Astrocyte of the hippocampus (primary cell): ENCODE measurements around the gene MZT2A.
"Not testable (repeated sequence)": the region's sequence is repeated elsewhere in the genome, so short reads cannot be mapped to it uniquely, and the experiment has no call there.

ENCODE experiments used
- DNase-seq: peaks from one replicate; pipeline ENCODE4 v3.0.0; 2011; ENCODE audit warnings: low read depth, low spot score

The MZT2A gene, protein sequence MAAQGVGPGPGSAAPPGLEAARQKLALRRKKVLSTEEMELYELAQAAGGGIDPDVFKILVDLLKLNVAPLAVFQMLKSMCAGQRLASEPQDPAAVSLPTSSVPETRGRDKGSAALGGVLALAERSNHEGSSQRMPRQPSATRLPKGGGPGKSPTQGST

DNA sequence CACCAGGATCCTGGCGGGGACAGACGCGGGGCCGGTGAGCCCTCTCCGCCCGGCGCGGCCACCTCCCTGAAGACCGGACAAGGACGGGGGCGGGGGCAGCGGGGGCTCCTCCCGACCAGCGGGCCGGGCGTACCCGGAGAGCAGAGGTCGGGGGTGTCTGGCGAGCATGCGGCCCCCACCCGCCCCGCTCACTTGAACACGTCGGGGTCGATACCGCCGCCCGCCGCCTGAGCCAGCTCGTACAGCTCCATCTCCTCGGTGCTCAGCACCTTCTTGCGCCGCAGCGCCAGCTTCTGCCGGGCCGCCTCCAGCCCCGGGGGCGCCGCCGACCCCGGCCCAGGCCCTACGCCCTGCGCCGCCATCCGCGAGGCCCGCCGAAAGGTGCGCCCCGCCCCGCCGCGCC is at the start of gene MZT2A:
Gene MZT2A (minus strand): TSS at position 383 of the 403 bp plus-strand sequence. CDS start 21 bp downstream, at position 362.
- DNase-seq = not testable (repeated sequence)

DNA sequence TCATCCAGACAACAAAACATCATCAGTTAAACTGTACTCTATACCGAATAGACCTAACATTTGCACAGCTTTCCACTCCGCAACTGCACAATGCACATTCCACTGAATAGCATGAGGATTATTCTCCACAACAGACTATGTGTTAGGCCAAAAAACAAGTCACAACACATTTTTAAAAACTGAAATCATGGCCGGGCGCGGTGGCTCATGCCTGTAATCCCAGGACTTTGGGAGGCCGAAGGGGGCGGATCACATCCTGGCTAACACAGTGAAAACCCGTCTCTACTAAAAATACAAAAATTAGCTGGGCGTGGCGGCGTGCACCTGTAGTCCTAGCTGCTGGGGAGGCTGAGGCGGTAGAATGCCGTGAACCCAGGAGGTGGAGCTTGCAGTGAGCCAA is 46.7 kb upstream of the MZT2A start:
- not testable (repeated sequence) for DNase-seq

DNA sequence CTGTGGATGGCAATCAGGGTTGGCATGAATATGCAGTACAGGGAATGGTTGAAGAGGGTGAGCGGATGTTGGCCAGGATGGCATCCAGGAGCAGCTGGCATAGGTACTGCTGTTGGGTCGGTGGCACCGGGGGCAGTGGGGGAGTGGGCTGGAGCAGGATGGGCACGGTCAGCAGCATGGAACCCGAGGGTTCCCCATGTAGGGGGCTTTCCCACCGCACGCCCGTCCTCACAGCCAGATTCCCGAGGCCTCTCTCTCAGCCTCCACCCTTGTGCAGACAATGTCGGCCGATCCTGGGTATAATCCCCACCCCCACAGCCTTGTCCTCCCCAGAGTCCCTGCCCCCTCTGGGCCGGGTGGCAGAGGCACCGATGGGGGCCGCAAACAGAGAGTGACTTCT is 44.6 kb upstream of the MZT2A start:
- DNase-seq = not testable (repeated sequence)

DNA sequence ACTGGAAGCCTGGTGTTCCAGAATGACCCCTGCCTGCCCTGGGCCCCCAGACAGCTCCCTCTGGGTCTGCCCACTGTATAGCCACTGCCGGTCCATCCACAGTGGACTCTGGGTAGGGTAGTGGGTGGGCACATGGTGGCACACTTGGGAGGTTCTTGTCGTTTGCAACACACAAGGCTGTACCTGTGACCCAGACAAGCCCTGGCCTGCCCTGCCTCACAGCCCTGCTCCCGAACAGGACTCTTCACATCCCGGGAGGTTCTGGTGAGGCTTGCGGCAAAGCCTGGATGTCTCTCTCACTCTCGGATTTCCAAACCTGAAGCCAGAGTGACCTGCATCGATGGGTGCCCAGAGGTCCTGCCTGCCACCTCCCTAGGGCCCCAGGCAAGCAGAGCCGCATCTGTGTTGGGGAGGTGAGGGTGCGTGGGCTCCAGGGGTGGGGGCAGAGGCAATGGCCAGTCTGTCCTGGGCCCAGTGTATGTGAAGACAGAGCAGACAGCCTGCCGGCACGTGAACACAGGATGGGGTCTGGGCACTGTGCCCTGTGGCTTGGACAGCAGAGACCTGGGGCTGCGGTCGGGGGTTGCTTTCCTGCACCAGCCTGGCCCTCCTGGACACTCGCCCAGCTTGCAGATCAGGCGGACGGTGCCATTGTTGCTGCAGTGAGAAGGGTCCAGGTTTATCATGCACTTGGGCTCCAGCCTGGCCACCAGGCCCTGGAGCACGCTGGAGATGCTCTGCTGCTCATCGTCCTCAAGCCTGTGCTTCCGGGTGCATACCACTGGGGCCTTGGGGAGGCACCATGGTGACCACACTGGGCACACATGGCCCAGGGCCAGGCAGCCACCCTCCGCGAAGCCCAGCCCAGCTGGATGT is 44.0 kb upstream of the MZT2A start:
- peak; percentile 72 for DNase-seq

DNA sequence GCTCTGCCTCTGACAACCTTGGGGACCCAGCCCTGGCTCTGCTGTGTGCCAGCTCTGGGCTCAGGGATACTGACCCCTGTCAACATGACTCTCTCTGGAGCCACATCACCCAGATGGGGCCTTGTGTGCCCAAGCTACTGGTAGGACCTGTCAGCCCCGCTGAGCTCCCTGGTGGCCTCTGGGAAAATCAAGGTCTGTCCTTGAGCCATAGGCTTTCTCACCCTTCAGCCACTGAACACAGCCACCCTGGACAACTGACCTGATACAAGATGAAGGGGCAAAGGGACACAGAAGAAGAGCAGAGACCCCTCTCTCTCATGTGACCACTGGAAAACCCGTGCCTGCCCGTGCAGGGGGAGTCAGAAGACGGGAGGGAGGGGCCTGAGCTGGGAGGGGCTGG is 43.3 kb upstream of the MZT2A start:
- no peak for DNase-seq

DNA sequence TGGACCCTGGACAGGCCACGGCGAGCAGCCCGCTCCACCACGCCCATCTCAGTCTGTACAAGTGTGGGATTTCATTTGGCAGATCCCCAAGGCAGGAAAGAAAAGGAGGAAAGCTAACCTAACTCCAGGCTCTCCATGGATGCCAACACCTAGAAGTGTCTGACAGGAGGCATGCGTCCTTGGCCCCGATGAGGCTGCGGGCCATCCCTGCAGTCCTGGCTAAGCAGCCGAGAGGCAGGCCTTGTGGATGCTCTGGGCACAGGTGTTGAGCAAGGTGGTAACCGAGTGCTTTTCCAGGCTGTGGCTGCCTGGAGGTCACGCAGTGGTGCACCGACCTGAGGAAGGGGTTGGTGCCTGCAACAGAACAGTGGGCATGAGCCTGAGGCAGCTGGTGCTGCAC is 42.8 kb upstream of the MZT2A start:
- not testable (repeated sequence) for DNase-seq

DNA sequence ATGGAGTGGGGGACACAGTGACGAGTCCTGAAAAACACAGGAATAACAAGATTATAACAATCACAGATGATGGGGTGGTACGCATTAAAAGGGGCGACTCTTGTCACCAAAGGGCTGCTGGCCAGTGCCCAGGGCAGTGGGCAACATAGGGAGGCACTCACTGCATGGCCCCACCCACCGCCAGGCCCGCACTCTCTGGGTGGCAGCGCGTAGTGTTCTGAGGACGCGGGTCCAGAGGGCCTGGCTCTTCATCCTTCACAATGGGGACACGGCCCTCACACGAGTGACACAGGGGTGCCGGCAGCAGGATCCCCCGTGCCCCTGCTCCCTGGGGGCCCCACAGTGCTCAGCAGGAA is 42.1 kb upstream of the MZT2A start:
- not testable (repeated sequence) for DNase-seq

DNA sequence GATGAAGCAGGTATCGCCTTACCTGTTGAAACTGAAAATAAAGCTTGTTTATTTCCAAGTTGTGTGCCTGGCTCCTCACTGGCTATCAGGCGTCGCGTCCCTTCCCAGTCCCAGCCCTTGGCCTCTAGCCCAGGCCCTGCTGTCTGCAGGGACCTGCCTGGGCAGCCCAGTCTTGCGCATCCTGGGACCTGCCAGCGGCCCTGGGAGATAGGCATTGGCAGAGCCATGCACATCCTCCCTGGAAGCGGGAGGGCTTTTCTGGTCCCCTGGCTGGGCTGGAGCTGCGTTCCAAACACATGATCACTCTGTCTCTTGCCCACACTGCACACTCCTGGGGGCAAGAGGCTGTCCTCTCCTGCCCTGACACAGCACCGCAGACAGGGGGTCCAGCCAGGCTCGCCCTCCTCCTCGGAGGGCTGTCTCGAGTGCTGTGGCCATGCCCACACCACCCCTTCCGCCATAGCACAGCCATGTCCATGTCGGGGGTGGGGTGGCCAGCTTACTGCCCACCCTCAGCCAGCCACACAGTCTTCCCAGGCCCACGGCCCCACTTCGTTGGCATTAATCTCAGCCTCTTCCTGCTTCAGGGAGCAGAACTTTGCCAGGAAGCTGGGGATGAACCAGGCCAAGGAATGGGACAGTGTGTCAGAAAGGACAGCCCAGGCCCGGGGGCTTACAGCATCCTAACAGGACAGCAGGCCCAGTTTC is 41.6 kb upstream of the MZT2A start:
- DNase-seq = not testable (repeated sequence)

DNA sequence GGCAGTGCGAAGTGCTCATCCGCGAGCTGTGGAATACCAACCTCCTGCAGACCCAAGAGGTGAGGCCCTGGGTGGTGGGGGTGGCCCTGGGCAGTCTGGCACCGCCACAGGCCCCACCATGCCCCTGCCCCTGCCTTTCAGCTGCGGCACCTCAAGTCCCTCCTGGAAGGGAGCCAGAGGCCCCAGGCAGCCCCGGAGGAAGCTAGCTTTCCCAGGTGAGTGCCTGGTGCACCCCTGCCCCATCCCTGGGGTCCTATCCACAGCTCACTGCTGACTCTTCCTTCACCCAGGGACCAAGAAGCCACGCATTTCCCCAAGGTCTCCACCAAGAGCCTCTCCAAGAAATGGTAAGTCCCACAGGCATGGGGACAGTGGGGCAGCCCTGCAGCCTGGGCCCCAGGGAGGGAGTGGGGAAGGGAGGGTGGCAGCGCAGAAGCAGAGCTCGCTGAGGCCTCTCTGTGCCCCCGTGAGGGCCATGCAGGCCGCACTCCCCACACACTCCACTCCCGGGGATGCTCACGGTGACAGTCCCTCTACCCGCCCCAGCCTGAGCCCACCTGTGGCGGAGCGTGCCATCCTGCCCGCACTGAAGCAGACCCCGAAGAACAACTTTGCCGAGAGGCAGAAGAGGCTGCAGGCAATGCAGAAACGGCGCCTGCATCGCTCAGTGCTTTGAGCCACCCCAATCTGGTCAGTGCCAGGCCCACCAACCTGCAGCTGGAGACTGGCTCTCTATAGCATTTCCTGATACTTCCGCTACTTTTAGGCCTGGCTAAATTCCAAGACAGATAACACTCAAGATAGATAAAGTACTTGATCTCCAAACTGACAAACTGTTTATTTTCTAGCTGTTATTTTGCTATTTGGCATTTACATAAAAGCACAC is 40.8 kb upstream of the MZT2A start:
- DNase-seq = not testable (repeated sequence)

DNA sequence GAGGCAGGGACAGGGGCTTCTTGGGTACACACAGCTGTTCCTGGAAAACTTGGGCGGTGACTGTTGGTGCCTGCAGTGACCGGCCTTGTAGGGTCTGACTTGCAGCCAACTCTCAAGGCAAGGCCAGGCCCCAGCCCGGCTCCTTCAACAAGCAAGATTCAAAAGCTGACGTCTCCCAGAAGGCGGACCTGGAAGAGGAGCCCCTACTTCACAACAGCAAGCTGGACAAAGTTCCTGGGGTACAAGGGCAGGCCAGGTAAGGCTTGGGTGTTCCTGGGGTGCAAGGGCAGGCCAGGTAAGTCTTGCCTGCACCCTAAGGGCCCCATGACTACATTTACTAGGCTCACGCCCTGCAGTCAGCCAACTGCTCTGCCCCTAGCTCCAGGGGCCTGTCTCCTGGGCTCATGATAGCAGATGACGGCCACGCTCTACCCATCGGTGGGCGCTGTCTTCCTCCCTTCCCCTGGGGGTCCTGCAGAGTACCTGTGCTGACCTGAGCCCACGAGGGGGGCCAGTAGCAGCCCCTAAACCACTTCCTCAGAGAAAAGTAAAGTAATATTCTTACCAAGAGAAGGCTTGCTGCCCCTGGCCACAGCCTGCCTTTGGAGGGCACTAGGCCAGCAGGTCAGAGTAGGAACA is 39.5 kb upstream of the MZT2A start:
- not testable (repeated sequence) for DNase-seq

DNA sequence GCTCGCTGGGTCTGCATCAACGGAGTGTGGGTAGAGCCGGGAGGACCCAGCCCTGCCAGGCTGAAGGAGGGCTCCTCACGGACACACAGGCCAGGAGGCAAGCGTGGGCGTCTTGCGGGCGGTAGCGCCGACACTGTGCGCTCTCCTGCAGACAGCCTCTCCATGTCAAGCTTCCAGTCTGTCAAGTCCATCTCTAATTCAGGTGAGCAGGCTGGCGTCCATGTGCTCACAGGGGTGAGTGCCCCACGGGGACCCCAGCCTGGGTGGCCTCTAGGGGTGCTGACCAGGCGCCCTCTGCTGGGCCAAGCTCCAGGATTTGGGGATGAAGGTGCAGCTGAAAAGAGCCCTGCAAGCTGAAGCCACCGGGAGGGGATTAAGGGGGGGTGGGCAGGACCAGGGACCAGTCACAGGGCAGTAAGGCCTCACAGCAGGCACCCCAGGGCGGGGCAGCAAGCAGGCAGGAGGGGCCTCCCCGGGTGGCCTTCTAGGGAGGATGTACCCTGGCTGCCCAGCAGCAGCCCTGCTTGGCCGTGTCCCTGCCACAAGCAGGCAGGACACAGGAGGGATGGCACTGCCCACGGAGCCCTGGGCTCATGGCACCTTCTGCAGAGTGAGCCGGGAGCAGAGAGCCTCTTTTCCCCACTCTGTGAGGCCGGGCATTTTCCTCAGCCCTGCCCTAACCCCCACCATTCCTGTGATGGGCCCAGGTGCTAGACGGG is 38.6 kb upstream of the MZT2A start:
- not testable (repeated sequence) for DNase-seq

DNA sequence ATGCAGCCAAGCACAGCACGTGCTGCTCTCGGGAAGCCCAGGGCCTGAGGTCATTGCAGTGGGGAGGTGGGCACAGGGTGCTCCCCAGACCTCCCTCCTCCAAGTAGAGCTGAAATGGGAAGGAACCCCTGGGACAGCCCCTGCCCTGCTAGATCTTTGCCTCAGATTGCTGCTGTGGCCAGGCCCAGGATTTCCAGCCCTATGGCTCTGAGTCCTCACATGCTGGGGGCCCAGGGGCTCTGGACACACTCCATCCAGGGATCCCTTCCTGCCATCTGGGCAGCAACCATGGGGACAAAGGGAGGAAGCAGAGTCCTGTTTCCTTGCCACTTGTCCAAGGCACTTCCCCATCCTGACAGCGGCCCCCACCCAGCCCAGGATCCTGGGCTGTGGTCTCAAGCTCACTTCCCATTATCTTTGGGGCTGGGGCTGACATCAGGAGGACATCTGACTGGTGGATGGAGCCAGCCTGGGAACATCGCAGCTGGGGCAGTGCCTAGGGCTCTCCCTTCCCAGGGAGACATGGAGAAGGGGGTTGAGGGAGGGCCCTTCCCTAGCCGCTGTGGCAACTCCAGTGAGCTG is 37.8 kb upstream of the MZT2A start:
- not testable (repeated sequence) for DNase-seq

DNA sequence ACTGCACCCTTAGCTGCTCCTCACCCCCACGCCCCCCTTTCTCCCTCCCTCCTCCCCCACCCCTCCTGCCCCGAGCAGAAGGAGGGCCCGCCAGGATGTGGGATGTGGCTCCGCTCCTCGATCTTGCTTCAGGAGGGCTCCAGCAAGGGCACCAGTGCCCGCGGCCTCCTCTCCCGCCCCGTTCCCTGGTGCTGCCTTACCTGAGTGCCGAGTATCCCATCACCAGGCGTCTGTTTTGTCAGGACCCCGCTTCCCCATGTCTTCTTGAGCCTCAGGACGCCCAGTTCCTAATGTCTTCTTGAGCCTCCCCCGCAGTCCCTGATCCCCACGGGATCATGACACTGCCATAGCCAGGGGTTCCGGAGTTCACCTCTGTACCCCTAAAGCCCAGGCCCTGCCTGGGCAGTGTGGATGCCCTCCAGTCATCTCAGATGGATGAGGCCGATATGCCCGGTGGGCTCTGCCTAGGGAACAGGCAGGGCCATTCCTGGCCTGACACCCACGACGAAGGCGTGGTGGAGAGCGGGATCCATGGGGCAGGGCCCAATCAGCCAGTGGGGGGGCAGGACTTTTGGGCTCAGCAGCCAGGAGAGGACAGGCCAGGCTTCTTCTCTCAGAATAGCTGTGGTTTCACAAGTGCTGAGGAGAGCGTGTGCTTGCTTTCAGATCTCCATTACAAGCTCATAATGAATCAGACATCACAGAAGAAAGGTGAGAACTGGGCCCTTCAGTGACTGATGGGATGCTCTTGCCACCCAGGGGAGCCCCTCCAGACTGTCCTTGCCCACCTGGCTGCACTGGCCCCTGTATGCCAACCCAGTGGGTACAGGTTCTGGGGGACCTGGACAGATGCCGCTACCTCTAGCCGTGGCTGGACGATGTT is 37.0 kb upstream of the MZT2A start:
- DNase-seq = not testable (repeated sequence)

DNA sequence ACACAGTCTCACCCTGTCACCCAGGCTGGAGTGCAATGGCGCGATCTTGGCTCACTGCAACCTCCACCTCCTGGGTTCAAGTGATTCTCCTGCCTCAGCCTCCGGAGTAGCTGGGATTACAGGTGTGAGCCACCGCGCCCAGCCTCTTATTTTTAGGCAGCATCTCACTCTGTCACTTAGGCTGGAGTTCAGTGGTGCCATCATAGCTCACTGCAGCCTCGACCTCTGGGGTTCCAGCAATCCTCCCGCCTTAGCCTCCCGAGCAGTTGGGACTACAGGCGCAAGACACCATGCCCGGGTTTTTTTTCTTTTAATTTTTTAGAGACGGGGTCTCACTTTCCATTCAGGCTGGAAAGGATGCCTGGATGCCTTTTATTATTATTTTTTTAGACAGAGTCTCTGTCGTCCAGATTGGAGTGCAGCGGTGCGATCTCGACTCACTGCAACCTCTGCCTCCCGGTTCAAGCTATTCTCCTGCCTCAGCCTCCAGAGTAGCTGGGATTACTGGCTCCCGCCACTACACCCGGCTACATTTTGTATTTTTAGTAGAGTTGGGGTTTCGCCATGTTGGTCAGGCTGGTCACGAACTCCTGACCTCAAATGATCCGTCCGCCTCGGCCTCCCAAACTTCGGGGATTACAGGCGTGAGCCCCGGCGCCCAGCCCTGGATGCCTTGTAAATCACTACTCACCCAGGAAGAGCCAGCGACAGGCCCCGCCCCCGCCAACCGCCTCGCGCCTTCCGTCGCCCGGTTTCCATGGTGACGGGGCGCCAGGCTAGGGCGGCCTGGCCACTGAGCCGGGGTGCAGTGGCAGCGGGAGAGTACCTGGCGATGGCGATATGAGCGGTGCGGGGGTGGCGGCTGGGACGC is 35.2 kb upstream of the MZT2A start, which contains the start of gene CCDC74A:
Gene CCDC74A (plus strand): TSS at position 758 of the 871 bp plus-strand sequence. CDS start 83 bp downstream, at position 841.
- peak; percentile 77 for DNase-seq

DNA sequence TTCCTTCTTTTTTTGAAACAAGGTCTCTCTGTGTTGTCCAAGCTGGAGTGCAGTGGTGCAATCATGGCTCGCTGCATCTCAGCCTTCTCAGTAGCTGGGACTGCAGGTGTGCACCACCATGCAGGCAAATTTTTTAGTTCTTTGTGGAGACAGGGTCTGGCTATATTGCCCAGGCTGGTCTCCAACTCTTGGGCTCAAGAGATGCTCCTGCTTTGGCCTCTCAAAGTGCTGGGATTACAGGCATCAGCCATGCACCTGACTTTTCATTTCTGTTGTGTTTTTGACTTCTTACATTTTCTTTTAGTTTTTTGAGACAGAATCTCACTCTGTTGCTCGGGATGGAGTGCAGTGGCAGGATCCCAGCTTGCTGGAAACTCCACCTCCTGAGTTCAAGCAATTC is 33.1 kb upstream of the MZT2A start:
- not testable (repeated sequence) for DNase-seq

DNA sequence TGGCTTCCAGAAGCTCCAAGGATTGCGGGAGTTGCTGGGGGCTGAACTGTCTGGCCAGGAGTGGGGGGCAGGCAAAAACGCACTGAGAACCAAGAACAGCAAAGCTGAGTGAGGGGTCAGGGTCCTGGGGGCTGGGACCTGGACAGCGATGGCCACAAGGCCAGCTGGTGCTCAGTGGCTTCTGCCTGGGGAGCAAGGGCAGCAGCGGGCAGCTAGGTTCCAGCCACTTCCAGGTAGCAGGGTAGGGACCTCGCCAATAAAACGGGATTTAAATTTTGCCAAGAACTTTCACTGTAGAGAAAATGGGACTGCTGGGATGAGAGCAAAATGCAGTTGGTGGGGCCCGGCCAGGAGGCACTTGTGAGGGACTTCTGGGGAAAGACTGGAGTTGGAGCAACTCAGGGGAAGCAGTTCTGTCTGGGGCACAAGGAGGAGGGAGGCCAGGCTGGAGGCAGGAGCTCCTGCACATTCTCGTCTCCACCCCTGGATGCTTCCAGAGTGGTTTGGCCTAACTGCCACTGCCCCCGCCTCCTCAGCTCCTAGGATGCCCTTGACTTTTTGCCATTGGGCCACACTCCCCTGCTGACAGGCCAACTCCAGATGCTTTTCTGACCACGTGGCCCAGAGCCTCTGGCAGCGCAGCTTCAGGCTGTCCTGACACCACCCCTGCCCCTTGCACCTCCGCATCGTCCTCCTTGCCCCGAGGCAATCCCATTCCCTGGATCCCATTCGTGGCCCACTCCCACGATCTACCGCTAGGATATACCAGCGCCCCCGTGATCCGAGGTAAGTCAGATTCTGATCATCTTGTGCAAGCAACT is 30.0 kb upstream of the MZT2A start:
- DNase-seq = no peak

DNA sequence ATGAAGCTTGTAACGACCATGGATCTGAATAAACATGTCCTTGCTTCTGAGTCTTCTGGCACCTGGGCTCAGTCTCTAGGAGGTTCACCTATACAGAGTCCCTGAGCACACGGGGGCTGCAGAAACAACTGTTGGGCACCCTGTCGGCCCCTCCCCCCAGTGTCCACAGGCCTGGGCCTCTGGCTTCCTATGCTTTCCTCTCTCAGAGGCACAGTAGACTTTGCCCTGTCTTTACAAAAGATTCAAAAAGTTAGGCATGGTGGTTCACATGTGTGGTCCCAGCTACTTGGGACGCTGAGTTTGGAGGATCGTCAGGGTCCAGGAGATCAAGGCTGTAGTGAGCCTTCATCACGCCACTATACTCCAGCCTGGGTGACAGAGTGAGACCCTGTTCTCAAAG is 29.3 kb upstream of the MZT2A start:
- not testable (repeated sequence) for DNase-seq
